Measurements from ENCODE around the gene CFAP221.
"Not testable (repeated sequence)": the region's sequence is repeated elsewhere in the genome, so short reads cannot be mapped to it uniquely, and the experiment has no call there.

The CFAP221 gene

GRCh38 chr2:119608553-119608952 lies 64.3 kb downstream of the CFAP221 start:
- 85 to 95% methylated on average over 2 to 3 of the region's 3 CpGs for WGBS, 2 experiments
- H3K9me3 ChIP-seq (ENCODE audit: control insufficient read depth, low read length), result no peaks in the 10 kb centered on the region

DNA sequence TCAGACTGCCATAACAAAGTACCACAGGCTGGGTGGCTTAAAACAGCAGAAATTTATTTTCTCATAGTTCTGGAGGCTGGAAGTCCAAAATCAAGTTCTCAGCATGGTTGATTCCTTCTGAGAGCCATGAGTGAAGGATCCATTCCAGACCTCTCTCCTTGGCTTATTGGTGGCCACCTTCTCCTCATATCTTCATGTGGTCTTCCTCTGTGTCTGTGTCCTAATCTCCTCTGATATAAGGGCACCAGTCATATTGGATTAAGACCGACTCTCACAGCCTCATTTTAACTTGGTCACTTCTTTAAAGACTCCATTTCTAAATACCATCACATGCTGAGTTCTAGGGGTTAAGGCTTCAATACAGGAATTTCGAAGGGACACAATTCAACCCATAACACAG lies 65.1 kb downstream of the CFAP221 start:
- no peaks in the 10 kb centered on the region for H3K4me1 ChIP-seq (ENCODE audit: control insufficient read depth, insufficient read depth, low read length)
- no peak overlapping the region for H3K4me3 ChIP-seq (ENCODE audit: insufficient read depth, low read depth, low read length)
- no peak overlapping the region for H3K27ac ChIP-seq (ENCODE audit: insufficient read depth, low read depth, low read length, poor library complexity, severe bottlenecking)
- H3K36me3 ChIP-seq (ENCODE audit: control insufficient read depth, insufficient read depth, low read length), result no peaks in the 10 kb centered on the region
- H3K9me3 ChIP-seq (ENCODE audit: control insufficient read depth, low read length), result no peaks in the 10 kb centered on the region
- 90 to 94% methylated on average over 1 to 2 of the region's 2 CpGs for WGBS, 2 experiments
- no peaks in the 10 kb centered on the region for H3K27me3 ChIP-seq (ENCODE audit: control insufficient read depth, insufficient read depth, low read length, poor library complexity, severe bottlenecking)

More at GRCh38 chr2:119608553-119608952, 64.3 kb downstream of the CFAP221 start:
- Histone ChIP-seq H3K4me1 (ENCODE audit: control insufficient read depth, insufficient read depth, low read length) (no peaks in the 10 kb centered on the region), H3K4me3 (ENCODE audit: insufficient read depth, low read depth, low read length) (no peak overlapping the region), H3K27me3 (ENCODE audit: control insufficient read depth, insufficient read depth, low read length, poor library complexity, severe bottlenecking) (no peaks in the 10 kb centered on the region), H3K36me3 (ENCODE audit: control insufficient read depth, insufficient read depth, low read length) (no peaks in the 10 kb centered on the region), H3K27ac (ENCODE audit: insufficient read depth, low read depth, low read length, poor library complexity, severe bottlenecking) (no peak overlapping the region)

- H3K4me1 ChIP-seq (ENCODE audit: control insufficient read depth, insufficient read depth, low read length); H3K27ac ChIP-seq (ENCODE audit: insufficient read depth, low read depth, low read length, poor library complexity, severe bottlenecking); H3K9me3 ChIP-seq (ENCODE audit: control insufficient read depth, low read length): not testable (repeated sequence)
These were observed 69.9 kb downstream of the CFAP221 start for GRCh38 chr2:119614140-119614539.

DNA sequence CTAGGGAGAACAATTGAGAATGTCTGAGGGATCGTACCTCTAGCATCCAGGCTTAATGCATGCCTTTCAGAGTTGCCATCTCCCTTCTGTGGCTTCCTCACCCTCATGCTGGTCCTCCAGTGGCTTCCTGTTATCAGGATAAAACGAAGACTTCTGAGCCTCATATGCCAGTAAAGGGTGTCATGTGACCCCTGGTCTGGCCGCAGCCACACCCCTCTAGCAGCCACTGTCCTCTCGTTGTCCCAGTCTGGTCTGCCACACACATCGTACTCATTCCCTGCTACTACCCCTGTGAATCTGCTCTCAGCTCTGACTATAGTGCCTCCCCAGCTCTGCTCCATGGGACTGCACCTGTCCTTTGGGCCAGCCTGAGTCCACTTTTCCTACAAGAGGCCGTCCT lies 72.2 kb downstream of the CFAP221 start:
- Histone ChIP-seq H3K36me3 (ENCODE audit: control insufficient read depth, insufficient read depth, low read length) (no peaks in the 10 kb centered on the region), H3K4me1 (ENCODE audit: control insufficient read depth, insufficient read depth, low read length) (no peaks in the 10 kb centered on the region), H3K9me3 (ENCODE audit: control insufficient read depth, low read length) (no peaks in the 10 kb centered on the region), H3K4me3 (ENCODE audit: insufficient read depth, low read depth, low read length) (no peak overlapping the region), H3K27ac (ENCODE audit: insufficient read depth, low read depth, low read length, poor library complexity, severe bottlenecking) (no peak overlapping the region), H3K27me3 (ENCODE audit: control insufficient read depth, insufficient read depth, low read length, poor library complexity, severe bottlenecking) (no peaks in the 10 kb centered on the region)
- WGBS, 2 experiments, result 87 to 91% methylated on average over 6 of the region's 6 CpGs

More at GRCh38 chr2:119614140-119614539, 69.9 kb downstream of the CFAP221 start:
- H3K27me3 ChIP-seq (ENCODE audit: control insufficient read depth, insufficient read depth, low read length, poor library complexity, severe bottlenecking); H3K4me3 ChIP-seq (ENCODE audit: insufficient read depth, low read depth, low read length); H3K36me3 ChIP-seq (ENCODE audit: control insufficient read depth, insufficient read depth, low read length): not testable (repeated sequence)

DNA sequence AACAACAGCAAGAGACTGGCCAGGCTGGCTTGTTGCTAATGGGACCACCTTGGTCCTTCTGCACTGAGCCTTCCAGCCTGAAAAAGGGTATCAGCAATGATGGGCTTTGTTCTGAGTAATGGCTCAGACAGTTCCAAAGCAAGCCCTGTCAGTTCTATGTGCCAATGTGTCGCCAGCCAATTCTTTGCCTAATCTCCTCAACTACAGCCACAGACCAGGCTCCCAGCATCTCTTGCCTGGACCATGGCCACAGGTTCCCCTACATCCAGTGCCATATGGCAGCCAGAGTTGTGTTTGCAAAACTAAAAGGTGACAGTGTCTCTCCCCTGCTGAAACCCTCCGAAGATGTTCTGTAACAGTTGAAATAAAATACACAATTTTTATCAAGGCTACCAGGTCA lies 73.2 kb downstream of the CFAP221 start:
- Histone ChIP-seq H3K4me1 (ENCODE audit: control insufficient read depth, insufficient read depth, low read length) (no peaks in the 10 kb centered on the region), H3K36me3 (ENCODE audit: control insufficient read depth, insufficient read depth, low read length) (no peaks in the 10 kb centered on the region), H3K9me3 (ENCODE audit: control insufficient read depth, low read length) (no peaks in the 10 kb centered on the region), H3K4me3 (ENCODE audit: insufficient read depth, low read depth, low read length) (no peak overlapping the region), H3K27ac (ENCODE audit: insufficient read depth, low read depth, low read length, poor library complexity, severe bottlenecking) (no peak overlapping the region), H3K27me3 (ENCODE audit: control insufficient read depth, insufficient read depth, low read length, poor library complexity, severe bottlenecking) (no peaks in the 10 kb centered on the region)
- 91 to 92% methylated on average over 2 of the region's 2 CpGs for WGBS, 2 experiments

DNA sequence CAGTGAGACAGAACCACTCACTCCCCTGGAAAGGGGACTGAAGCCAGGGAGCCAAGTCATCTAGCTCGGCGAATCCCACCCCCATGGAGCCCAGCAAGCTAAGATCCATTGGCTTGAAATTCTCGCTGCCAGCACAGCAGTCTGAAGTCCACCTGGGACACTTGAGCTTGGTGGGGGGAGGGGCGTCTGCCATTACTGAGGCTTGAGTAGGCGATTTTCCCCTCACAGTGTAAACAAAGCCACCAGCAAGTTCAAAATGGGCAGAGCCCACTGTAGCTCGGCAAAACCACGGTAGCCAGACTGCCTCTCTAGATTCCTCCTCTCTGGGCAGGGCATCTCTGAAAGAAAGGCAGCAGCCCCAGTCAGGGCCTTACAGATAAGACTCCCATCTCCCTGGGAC lies 74.5 kb downstream of the CFAP221 start:
- H3K36me3 ChIP-seq (ENCODE audit: control insufficient read depth, insufficient read depth, low read length); H3K27me3 ChIP-seq (ENCODE audit: control insufficient read depth, insufficient read depth, low read length, poor library complexity, severe bottlenecking); H3K27ac ChIP-seq (ENCODE audit: insufficient read depth, low read depth, low read length, poor library complexity, severe bottlenecking); H3K4me3 ChIP-seq (ENCODE audit: insufficient read depth, low read depth, low read length); H3K9me3 ChIP-seq (ENCODE audit: control insufficient read depth, low read length); H3K4me1 ChIP-seq (ENCODE audit: control insufficient read depth, insufficient read depth, low read length): not testable (repeated sequence)
- 73 to 78% methylated on average over 7 of the region's 7 CpGs for WGBS, 2 experiments

DNA sequence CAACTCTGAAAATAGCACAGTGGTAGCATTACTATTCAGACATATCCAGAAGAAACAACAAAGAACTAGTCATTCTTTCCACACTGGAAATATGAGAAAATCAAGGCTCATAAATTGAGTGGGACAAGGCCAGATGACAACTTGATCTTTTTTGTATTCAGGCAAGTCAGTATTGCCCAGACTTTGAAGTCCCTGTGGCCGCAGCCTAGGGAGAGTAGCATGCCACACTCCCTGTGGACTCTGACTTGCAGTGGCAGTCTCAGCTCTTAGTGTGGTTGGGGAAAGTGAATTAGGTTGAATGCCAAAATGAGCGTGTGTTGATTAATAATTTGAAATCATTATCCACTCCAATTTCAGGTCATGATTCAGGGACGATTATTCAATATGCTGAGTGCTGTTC lies 81.0 kb downstream of the CFAP221 start:
- H3K27ac ChIP-seq (ENCODE audit: insufficient read depth, low read depth, low read length, poor library complexity, severe bottlenecking), result no peak overlapping the region
- WGBS, 2 experiments, result 94 to 100% methylated on average over 2 to 3 of the region's 3 CpGs
- no peaks in the 10 kb centered on the region for H3K9me3 ChIP-seq (ENCODE audit: control insufficient read depth, low read length)
- no peaks in the 10 kb centered on the region for H3K27me3 ChIP-seq (ENCODE audit: control insufficient read depth, insufficient read depth, low read length, poor library complexity, severe bottlenecking)
- no peak overlapping the region for H3K4me3 ChIP-seq (ENCODE audit: insufficient read depth, low read depth, low read length)
- H3K4me1 ChIP-seq (ENCODE audit: control insufficient read depth, insufficient read depth, low read length), result no peaks in the 10 kb centered on the region
- H3K36me3 ChIP-seq (ENCODE audit: control insufficient read depth, insufficient read depth, low read length), result no peaks in the 10 kb centered on the region

DNA sequence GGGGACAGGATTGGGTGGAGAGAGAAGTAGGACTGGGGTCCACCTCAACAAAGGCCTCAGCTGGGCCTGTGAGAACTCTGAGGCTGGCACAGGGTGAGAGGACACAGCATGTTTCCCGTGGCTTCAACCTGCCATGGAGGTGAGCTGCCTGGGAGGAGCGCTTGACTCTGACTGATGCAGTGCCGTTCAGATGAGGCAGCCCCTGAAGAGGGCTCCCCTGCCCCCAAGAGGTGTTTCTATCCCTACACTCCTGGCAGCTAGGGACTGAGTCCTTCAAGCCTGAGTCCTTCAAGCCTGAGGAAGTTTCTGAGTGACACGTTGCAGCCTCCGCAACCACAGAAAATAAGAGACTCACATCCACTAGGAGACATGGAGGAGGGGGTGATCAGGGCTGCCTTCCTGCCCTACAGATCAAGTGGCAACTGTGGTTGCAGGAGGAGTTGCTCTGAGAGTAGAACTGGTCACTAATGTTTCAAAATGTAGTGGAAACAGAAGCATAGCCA lies 85.1 kb downstream of the CFAP221 start:
- WGBS, 2 experiments, result 74 to 76% methylated on average over 5 of the region's 5 CpGs

GRCh38 chr2:119630121-119630520 lies 85.9 kb downstream of the CFAP221 start:
- Histone ChIP-seq H3K27ac (ENCODE audit: insufficient read depth, low read depth, low read length, poor library complexity, severe bottlenecking) (no peak overlapping the region), H3K4me1 (ENCODE audit: control insufficient read depth, insufficient read depth, low read length) (no peaks in the 10 kb centered on the region), H3K9me3 (ENCODE audit: control insufficient read depth, low read length) (no peaks in the 10 kb centered on the region), H3K4me3 (ENCODE audit: insufficient read depth, low read depth, low read length) (no peak overlapping the region), H3K27me3 (ENCODE audit: control insufficient read depth, insufficient read depth, low read length, poor library complexity, severe bottlenecking) (no peaks in the 10 kb centered on the region), H3K36me3 (ENCODE audit: control insufficient read depth, insufficient read depth, low read length) (no peaks in the 10 kb centered on the region)
- WGBS, 2 experiments, result 92 to 94% methylated on average over 4 of the region's 4 CpGs

More for the DNA sequence above, 85.1 kb downstream of the CFAP221 start:
- Histone ChIP-seq H3K4me1 (ENCODE audit: control insufficient read depth, insufficient read depth, low read length) (no peaks in the 10 kb centered on the region), H3K27ac (ENCODE audit: insufficient read depth, low read depth, low read length, poor library complexity, severe bottlenecking) (no peak overlapping the region), H3K9me3 (ENCODE audit: control insufficient read depth, low read length) (no peaks in the 10 kb centered on the region), H3K4me3 (ENCODE audit: insufficient read depth, low read depth, low read length) (no peak overlapping the region), H3K36me3 (ENCODE audit: control insufficient read depth, insufficient read depth, low read length) (no peaks in the 10 kb centered on the region), H3K27me3 (ENCODE audit: control insufficient read depth, insufficient read depth, low read length, poor library complexity, severe bottlenecking) (no peaks in the 10 kb centered on the region)

- Histone ChIP-seq H3K36me3 (ENCODE audit: control insufficient read depth, insufficient read depth, low read length) (no peaks in the 10 kb centered on the region), H3K4me1 (ENCODE audit: control insufficient read depth, insufficient read depth, low read length) (peaks cover 4% of the 10 kb centered on the region), H3K27ac (ENCODE audit: insufficient read depth, low read depth, low read length, poor library complexity, severe bottlenecking) (no peak overlapping the region), H3K4me3 (ENCODE audit: insufficient read depth, low read depth, low read length) (no peak overlapping the region), H3K9me3 (ENCODE audit: control insufficient read depth, low read length) (no peaks in the 10 kb centered on the region), H3K27me3 (ENCODE audit: control insufficient read depth, insufficient read depth, low read length, poor library complexity, severe bottlenecking) (no peaks in the 10 kb centered on the region)
- WGBS, 2 experiments, result 71 to 93% methylated on average over 4 to 5 of the region's 5 CpGs
These were observed 93.1 kb downstream of the CFAP221 start for GRCh38 chr2:119637371-119637770.

GRCh38 chr2:119638246-119638645 lies 94.0 kb downstream of the CFAP221 start:
- no peak overlapping the region for H3K27ac ChIP-seq (ENCODE audit: insufficient read depth, low read depth, low read length, poor library complexity, severe bottlenecking)
- WGBS, 2 experiments, result 85% methylated on average over 12 of the region's 12 CpGs

More at GRCh38 chr2:119638246-119638645, 94.0 kb downstream of the CFAP221 start:
- no peaks in the 10 kb centered on the region for H3K27me3 ChIP-seq (ENCODE audit: control insufficient read depth, insufficient read depth, low read length, poor library complexity, severe bottlenecking)
- no peaks in the 10 kb centered on the region for H3K9me3 ChIP-seq (ENCODE audit: control insufficient read depth, low read length)
- no peaks in the 10 kb centered on the region for H3K36me3 ChIP-seq (ENCODE audit: control insufficient read depth, insufficient read depth, low read length)
- H3K4me3 ChIP-seq (ENCODE audit: insufficient read depth, low read depth, low read length), result no peak overlapping the region
- H3K4me1 ChIP-seq (ENCODE audit: control insufficient read depth, insufficient read depth, low read length), result peaks cover 4% of the 10 kb centered on the region

Data from ectodermal cell (in vitro differentiated cells).